HFFc6 (cell line): ENCODE measurements around the gene HES6. TPM values are rescaled to one million over a fixed set of nuclear protein-coding genes. Genes with fewer than 3 reads are reported as not detected.

Experiments used
- DNase-seq: peaks from one replicate; pipeline ENCODE4 v3.0.0-alpha.2; 2018
- H3K27ac Mint-ChIP-seq: 2 replicates; pipeline ENCODE4 v1.8.0; 2020; ENCODE audit warnings: mild to moderate bottlenecking, mixed read lengths
- H3K27me3 Mint-ChIP-seq: 2 replicates; pipeline ENCODE4 v1.8.0; 2021; ENCODE audit warnings: mild to moderate bottlenecking, moderate library complexity, mixed read lengths; ENCODE audit not compliant: insufficient read depth
- H3K36me3 Mint-ChIP-seq: 2 replicates; pipeline ENCODE4 v1.8.0; 2021; ENCODE audit warnings: low read depth, mixed read lengths
- H3K4me1 Mint-ChIP-seq: 2 replicates; pipeline ENCODE4 v1.8.0; 2020; ENCODE audit warnings: low read depth, mixed read lengths
- H3K4me3 Mint-ChIP-seq: 2 replicates; pipeline ENCODE4 v1.8.0; 2020; ENCODE audit warnings: mild to moderate bottlenecking, moderate library complexity, mixed read lengths
- H3K9me3 Mint-ChIP-seq: 2 replicates; pipeline ENCODE4 v1.8.0; 2020; ENCODE audit warnings: mild to moderate bottlenecking, mixed read lengths
- CTCF ChIP-seq: fragments of 200-600 bp; sonication (generic); IDR thresholded peaks from 2 replicates; pipeline ENCODE4 v1.5.0; 2021; ENCODE audit warnings: antibody characterized with exemption, mild to moderate bottlenecking
- total RNA-seq, 6 experiments: library from RNA; stranded (reverse); fragmentation: NEBNext Ultra II Directional; extraction: Animal tissue kit (Norgen Biotek cat#: 25700); gene quantifications; 2 replicates in 1 of 6; 3 replicates in 5 of 6; pipeline ENCODE4 v1.2.3, GENCODE V29; 2021

HES6 gene
- total RNA-seq, 6 experiments from 2014 or later: 0.47 to 1.0 (median 0.82) TPM

- H3K9me3 Mint-ChIP-seq: no peaks in the 10 kb centered on the region
- H3K4me1 Mint-ChIP-seq: peaks cover 9% of the 10 kb centered on the region
- DNase-seq: no peak
- H3K27me3 Mint-ChIP-seq: peaks cover 3% of the 10 kb centered on the region; the same call in 1 of the 2 replicates
- no peak overlapping the region for H3K27ac Mint-ChIP-seq
- TF ChIP-seq CTCF: no peak
- no peaks in the 10 kb centered on the region for H3K36me3 Mint-ChIP-seq
- H3K4me3 Mint-ChIP-seq: no peak overlapping the region
Observed at GRCh38 chr2:238270606-238271005, 30.8 kb upstream of the HES6 start.

- Mint-ChIP-seq H3K9me3 (no peaks in the 10 kb centered on the region), H3K4me3 (no peak overlapping the region), H3K36me3 (no peaks in the 10 kb centered on the region), H3K4me1 (peaks cover 9% of the 10 kb centered on the region), H3K27me3 (peaks cover 2% of the 10 kb centered on the region; the same call in 1 of the 2 replicates), H3K27ac (no peak overlapping the region)
- no peak for DNase-seq
- TF ChIP-seq CTCF: no peak
Observed at GRCh38 chr2:238269741-238270140, 29.9 kb upstream of the HES6 start.

GRCh38 chr2:238267884-238268680, 28.2 kb upstream of the HES6 start:
- H3K4me1 Mint-ChIP-seq: peaks cover 18% of the 10 kb centered on the region
- no peak for TF ChIP-seq CTCF
- no peaks in the 10 kb centered on the region for H3K36me3 Mint-ChIP-seq
- no peak for DNase-seq
- no peaks in the 10 kb centered on the region for H3K27me3 Mint-ChIP-seq
- peak overlapping the region; percentile 52; the same call in 1 of the 2 replicates for H3K27ac Mint-ChIP-seq
- H3K9me3 Mint-ChIP-seq: no peaks in the 10 kb centered on the region
- H3K4me3 Mint-ChIP-seq: no peak overlapping the region

- no peak for DNase-seq
- no peaks in the 10 kb centered on the region for H3K27me3 Mint-ChIP-seq
- H3K9me3 Mint-ChIP-seq: no peaks in the 10 kb centered on the region
- H3K4me1 Mint-ChIP-seq: peaks cover 22% of the 10 kb centered on the region
- H3K27ac Mint-ChIP-seq: peak overlapping the region; percentile 52
- no peak for TF ChIP-seq CTCF
- no peak overlapping the region for H3K4me3 Mint-ChIP-seq
- no peaks in the 10 kb centered on the region for H3K36me3 Mint-ChIP-seq
Observed at GRCh38 chr2:238267341-238267710, 27.5 kb upstream of the HES6 start.

GRCh38 chr2:238265605-238266004, 25.8 kb upstream of the HES6 start:
- Mint-ChIP-seq H3K36me3 (no peaks in the 10 kb centered on the region), H3K4me3 (no peak overlapping the region), H3K4me1 (peaks cover 22% of the 10 kb centered on the region), H3K27me3 (no peaks in the 10 kb centered on the region), H3K9me3 (no peaks in the 10 kb centered on the region), H3K27ac (no peak overlapping the region)
- TF ChIP-seq CTCF: no peak
- no peak for DNase-seq
